Stomach smooth muscle (tissue), 2 donors: ENCODE data around the gene NTMT1.
A peak's percentile ranks its signal among the peaks of the same experiment; 100 is the strongest.

Experiments used
- H3K27ac ChIP-seq: one replicate; pipeline ENCODE4 v1.7.0; 2013; ENCODE audit warnings: mild to moderate bottlenecking, low read length, inconsistent platforms
- H3K27me3 ChIP-seq, 2 donors: one replicate each; pipeline ENCODE4 v1.7.0; 2013; ENCODE audit warnings: low read length in 2 of 2; ENCODE audit not compliant: insufficient read depth in 2 of 2, control insufficient read depth in 1 of 2
- H3K36me3 ChIP-seq, 2 donors: one replicate each; pipeline ENCODE4 v1.7.0; 2013; ENCODE audit warnings: low read length in 2 of 2; ENCODE audit not compliant: control insufficient read depth in 2 of 2, insufficient read depth in 2 of 2
- H3K4me1 ChIP-seq: one replicate; pipeline ENCODE4 v1.7.0; 2013; ENCODE audit warnings: low read length; ENCODE audit not compliant: control insufficient read depth, insufficient read depth
- H3K4me3 ChIP-seq, 2 donors: one replicate each; pipeline ENCODE4 v1.7.0; 2013; ENCODE audit warnings: low read length in 2 of 2
- H3K9ac ChIP-seq, 2 donors: one replicate each; pipeline ENCODE4 v1.7.0; 2013; ENCODE audit warnings: low read length in 2 of 2, mild to moderate bottlenecking in 1 of 2
- H3K9me3 ChIP-seq, 2 donors: one replicate each; pipeline ENCODE4 v1.7.0; 2013; ENCODE audit warnings: low read length in 2 of 2; ENCODE audit not compliant: control insufficient read depth in 2 of 2
- donor health status: healthy.
- donor health status: Pancreatic carcinoma.

Gene NTMT1

DNA sequence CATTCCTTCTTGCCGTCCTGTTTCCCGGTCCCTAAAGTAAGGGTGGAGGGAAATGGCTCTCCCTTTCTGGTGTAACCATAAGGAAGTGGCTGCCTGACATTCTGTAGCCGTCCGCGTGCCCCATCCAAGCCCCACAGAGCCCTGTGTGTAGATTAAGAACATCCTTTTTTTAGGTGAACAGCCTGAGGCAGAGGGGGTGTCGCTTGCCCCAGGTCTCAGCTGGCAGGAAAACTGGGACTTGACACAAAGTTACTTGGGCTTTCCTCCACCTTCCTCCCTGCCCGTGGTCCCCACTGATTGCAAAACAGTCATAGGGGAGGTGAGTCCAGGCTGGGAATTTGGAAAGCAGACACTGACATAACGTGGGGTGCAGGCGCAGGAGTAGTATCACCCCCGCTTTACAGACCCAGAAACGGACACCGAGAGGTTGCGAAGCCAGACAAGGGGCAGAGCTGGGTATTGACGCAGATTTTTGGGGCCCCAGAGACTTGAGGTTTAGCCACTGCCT lies 27.8 kb upstream of the NTMT1 start:
- Histone ChIP-seq H3K36me3 (no peaks in the 10 kb centered on the region), H3K4me1 (peaks cover 14% of the 10 kb centered on the region), H3K9ac (peak overlapping the region; percentile 69 to 73), H3K9me3 (no peaks in the 10 kb centered on the region), H3K4me3 (peak overlapping the region; percentile 49 to 71), H3K27ac (peak overlapping the region; percentile 46), H3K27me3 (no peaks in the 10 kb centered on the region)

DNA sequence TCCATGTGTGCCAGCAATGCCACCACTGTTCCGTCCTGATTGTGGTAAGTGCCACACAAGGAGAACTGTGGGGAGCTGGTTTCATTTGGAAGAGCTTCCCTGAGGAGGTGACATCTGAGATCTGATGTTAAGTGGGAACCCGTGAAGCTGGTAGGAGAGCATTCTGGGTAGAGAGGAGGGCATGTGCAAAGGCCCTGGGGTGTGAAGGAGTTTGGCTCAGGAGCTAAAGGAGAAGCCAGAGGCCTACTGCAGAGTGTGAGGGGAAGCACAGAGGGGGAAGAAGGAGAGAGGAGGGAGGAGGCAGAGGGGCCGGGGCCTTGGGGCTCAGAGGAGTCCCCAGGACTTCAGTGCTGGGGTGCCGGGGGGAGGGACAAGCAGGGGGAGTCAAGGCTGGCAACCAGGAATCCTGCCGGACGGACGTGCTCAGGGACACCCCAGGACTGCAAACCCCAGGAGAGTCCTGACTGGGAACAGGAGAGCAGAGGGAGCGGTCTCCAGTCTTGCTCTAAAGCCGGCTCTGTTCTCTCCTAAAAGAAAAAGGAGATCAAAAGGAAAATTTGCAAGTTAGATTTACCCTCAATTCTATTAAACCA lies 24.8 kb upstream of the NTMT1 start:
- no peak overlapping the region for H3K4me3 ChIP-seq
- no peaks in the 10 kb centered on the region for H3K36me3 ChIP-seq
- no peaks in the 10 kb centered on the region for H3K27me3 ChIP-seq
- H3K9me3 ChIP-seq: no peaks in the 10 kb centered on the region
- H3K27ac ChIP-seq: no peak overlapping the region
- no peak overlapping the region for H3K9ac ChIP-seq
- peaks cover 14% of the 10 kb centered on the region for H3K4me1 ChIP-seq

DNA sequence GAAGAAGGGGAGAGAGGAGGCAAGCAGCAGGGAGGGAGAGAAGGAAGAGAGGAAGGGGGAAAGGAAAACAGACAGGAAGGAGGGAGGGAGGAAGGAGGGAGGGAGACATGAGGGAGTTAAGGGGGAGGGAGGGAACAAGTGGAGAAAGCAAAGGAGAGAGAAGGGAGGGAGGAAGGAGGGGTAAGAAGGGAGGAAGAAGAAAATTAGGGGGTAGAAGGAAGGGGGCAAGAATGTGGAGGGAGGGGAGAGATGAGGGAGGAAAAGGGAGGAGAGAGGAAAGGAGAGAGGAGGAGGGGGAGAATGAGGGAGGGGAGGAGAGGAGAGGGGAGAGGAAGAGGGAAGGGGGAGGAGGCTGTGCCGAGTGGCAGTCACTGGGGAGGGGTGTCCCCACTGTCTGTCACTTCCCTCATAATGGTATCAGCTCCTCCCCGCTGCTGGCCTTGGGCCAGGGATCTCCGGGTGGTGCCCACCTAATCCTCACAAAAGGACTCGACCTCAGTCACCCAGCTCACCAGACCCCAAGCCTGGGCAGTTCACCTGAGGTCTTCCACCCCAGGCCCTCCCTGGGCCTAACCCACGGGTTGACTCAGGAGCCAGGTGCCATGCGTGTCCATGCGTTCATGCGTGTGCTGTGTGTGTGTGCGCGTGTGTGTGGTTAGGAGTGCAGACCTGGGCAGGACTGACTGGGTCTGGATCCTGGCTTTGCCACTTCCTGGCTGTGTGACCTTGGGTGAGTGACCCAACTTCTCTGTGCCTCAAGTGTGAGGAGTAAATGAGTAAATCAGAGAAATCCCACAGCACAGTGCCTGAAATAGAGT lies 23.2 kb upstream of the NTMT1 start:
- Histone ChIP-seq H3K27me3 (no peaks in the 10 kb centered on the region), H3K9me3 (no peaks in the 10 kb centered on the region), H3K9ac (no peak overlapping the region), H3K4me3 (no peak overlapping the region), H3K27ac (no peak overlapping the region), H3K36me3 (no peaks in the 10 kb centered on the region), H3K4me1 (peaks cover 16% of the 10 kb centered on the region)

DNA sequence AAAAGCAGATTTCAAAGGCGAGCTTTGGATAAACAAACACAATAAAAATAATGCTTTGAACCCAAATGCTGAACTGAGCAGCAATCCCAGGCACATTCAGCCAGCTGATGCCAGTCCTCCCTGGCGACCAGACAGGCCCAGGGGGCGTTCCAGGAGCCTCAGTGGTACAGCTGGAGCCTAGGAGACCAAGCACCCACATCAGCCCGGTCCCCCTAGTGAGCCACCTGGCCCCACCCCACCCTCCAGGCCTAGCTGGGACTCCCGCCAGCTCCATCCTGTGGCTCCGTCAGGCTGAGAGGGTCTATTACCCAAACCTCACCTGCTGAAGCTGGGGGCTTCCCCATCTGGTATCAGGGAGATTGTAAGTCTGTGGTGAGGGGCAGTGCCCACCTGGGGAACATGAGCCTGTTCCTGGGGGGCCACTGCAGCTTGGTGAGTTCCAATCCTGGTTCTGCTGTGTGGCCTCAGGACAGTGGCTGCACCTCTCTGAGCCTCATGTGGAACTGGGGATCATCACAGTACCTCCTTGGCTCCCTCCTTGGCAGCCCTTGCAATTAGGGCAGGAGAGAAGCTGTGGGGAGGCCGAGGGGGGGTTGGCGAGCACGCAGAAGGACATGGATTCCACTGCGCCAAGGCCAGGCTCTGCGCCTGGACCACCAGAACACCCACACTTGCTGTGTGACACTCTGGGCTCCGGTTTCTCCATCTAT lies 21.8 kb upstream of the NTMT1 start:
- H3K9ac ChIP-seq: no peak overlapping the region
- H3K9me3 ChIP-seq: no peaks in the 10 kb centered on the region
- no peak overlapping the region for H3K27ac ChIP-seq
- no peak overlapping the region for H3K4me3 ChIP-seq
- H3K36me3 ChIP-seq: no peaks in the 10 kb centered on the region
- H3K27me3 ChIP-seq: no peaks in the 10 kb centered on the region
- peaks cover 23% of the 10 kb centered on the region for H3K4me1 ChIP-seq

DNA sequence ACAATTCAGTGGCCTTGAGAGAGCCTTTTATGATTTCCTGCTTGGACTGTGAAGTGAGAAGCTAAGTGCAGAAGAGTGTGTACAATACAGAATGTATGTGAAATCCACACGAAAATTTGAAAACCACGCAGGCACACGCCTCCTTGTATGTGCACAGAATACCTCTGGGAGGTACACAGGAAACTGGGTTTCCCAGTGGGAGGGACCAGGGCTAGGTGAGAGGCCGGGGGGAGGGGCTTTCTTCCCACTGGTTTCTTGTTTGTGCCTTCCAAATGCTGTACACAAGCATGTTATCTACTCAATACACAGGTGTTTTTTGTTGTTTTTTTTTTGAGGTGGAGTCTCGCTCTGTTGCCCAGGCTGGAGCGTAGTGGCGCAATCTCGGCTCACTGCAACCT lies 21.2 kb upstream of the NTMT1 start:
- peaks cover 26% of the 10 kb centered on the region for H3K4me1 ChIP-seq
- no peaks in the 10 kb centered on the region for H3K36me3 ChIP-seq
- no peaks in the 10 kb centered on the region for H3K27me3 ChIP-seq
- H3K9ac ChIP-seq: no peak overlapping the region
- no peaks in the 10 kb centered on the region for H3K9me3 ChIP-seq
- no peak overlapping the region for H3K27ac ChIP-seq
- no peak overlapping the region for H3K4me3 ChIP-seq

DNA sequence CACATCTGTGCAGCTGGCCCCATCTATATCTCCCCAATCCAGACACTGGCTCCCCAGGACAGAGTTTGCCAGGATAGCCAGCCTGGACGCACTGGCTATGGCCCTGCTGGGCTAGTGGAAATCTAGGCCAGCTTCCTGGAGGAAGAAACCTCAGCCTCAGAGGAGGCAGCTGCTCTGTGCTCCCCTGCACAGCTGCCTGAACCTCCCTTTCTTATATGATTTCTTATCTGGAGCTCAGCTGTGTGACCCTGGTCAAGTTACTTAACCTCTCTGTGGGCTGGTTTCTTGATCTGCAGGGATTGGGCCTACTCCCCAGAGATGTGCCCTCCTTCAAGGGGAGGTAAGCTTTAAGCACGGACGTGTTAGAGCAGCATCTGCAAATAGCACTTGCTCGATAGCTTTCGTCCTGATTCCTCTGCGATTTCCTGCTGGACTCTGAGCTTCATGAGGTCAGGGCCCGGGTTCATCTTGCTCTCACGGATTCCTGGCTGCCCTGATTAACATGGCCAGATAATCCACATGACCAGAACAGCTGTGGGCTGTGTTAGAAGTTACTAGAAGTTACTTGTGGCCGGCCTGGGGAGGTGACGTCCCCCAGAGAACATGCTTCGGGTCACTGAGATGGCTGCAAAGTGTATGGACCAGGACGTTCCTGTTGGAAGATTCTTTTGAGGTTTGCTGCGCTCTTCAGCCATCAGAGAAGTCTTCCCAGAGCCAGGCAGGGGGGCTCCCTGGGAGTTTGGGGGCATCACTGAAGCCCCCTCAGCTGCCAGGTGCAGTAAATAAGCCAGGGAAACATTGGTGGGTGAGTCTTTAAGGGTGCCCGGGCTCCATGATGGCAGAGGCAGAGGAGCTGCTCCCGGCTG lies 19.6 kb upstream of the NTMT1 start:
- Histone ChIP-seq H3K9me3 (no peaks in the 10 kb centered on the region), H3K4me1 (peaks cover 40% of the 10 kb centered on the region), H3K9ac (no peak overlapping the region), H3K36me3 (no peaks in the 10 kb centered on the region), H3K27me3 (no peaks in the 10 kb centered on the region), H3K27ac (peak overlapping the region; percentile 69), H3K4me3 (no peak overlapping the region)

DNA sequence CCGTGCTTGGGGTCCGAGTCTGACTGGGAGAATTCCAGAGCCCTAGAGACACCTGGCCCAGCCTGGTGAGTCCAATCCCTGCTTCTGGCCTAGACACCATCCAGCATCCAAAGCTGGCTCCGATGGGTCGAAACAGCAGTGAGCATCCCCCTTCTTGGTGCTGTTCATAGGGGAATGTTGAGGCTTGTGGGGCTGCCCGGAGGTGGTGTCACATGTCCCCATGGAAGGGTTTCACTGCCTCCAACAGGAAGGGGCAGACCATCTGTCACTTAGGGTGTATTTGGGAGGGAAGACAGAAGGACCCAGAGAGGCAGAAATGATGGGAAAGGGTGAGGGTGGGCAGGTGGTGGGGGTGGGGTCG lies 19.0 kb upstream of the NTMT1 start:
- peak overlapping the region; percentile 69 for H3K27ac ChIP-seq
- no peaks in the 10 kb centered on the region for H3K36me3 ChIP-seq
- peaks cover 42% of the 10 kb centered on the region for H3K4me1 ChIP-seq
- no peak overlapping the region for H3K9ac ChIP-seq
- no peaks in the 10 kb centered on the region for H3K27me3 ChIP-seq
- H3K9me3 ChIP-seq: no peaks in the 10 kb centered on the region
- peak overlapping the region in 1 of 2 donors; percentile 29 for H3K4me3 ChIP-seq

DNA sequence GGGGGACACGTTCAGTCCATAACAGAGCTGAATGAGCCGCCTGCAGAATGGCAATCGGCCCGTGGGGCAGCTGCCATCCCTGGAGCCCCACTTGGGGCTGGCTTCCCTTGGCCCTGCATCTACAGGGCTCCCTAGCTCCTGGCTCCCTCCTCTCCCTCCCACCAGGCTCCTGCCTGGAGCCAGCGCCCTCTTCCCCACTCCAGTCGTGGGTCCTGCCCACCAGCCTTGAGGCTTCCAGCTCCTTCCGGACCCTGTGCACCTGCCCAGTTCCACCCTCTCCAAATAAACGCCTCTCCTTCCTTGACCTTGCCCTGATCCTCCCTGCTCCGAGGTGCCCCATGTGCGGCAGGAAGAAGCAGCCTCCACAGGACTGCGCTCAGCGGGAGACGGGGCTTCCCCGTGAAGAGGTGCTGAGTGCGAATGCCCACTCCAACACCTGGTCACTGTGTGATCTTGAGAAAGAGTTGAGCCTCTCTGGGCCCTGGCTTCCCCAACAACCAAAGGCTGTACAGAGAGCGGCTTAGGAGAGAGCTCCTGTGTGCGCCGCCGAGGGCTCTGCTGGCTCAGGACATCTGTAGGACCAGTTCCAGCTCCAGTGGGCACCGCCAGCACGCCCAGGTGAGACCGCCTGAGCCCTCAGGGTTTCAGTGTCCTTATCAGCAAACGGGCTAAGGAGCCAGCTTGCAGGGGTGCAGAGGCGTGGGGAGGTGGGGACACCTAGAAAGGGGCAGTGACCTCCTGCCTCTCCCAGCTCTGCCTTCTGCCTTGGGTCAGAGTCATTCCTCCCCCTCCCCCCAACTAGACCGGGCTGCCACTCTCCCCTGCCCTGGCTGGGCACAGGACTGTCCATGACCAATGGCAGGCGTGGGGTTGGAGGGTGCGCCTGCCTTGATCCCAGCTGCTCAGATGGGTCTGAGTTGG lies 17.1 kb upstream of the NTMT1 start:
- Histone ChIP-seq H3K4me1 (peaks cover 51% of the 10 kb centered on the region), H3K9me3 (no peaks in the 10 kb centered on the region), H3K36me3 (no peaks in the 10 kb centered on the region), H3K9ac (no peak overlapping the region), H3K27me3 (no peaks in the 10 kb centered on the region), H3K4me3 (no peak overlapping the region), H3K27ac (peak overlapping the region; percentile 62)

DNA sequence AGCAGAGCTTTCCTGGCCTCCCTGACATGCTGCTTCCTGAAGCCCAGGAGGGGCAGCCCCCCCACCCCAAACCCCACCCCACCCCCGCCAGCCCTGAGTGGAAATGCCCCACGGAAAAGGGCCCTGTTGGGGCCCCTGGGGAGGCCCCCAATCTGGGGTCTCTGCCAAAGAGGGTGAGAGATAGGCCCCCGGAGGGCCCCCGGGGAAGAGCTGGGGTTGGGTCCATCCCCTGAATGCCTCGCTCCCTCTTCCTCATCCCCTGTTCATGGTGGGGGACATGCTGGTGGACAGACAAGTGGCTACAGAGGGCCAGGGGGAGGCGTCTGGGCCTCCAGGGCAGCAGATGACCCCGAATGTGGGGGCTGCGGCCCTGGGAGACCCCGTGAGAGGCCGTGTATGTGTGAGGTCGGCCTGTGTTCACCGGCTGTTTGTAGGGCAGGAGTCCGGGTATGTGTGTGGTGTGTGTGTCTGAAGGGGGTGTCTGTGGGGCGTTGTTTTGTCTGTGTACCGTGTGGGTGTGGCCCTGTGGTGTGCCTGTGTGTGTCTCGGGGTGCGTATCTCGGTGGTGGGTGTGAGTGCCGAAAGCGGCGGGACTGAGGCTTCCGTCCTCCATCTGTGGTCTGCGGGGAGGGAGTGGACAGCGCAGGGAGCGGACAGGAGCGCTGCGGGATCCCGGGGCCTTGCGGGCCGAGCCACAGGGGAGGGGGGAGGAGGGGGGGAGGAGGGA lies 16.3 kb upstream of the NTMT1 start:
- H3K4me1 ChIP-seq: peaks cover 51% of the 10 kb centered on the region
- no peaks in the 10 kb centered on the region for H3K9me3 ChIP-seq
- no peaks in the 10 kb centered on the region for H3K36me3 ChIP-seq
- H3K4me3 ChIP-seq: peak overlapping the region in 1 of 2 donors; percentile 59
- peak overlapping the region; percentile 36 to 64 for H3K9ac ChIP-seq
- H3K27ac ChIP-seq: peak overlapping the region; percentile 77
- H3K27me3 ChIP-seq: no peaks in the 10 kb centered on the region
